Measurements from ENCODE around the gene SLC26A4.
A peak's percentile ranks its signal among the peaks of the same experiment; 100 is the strongest.

The SLC26A4 gene

GRCh38 chr7:107754642-107755041 lies 94.0 kb downstream of the SLC26A4 start:
- peaks cover 21% of the 10 kb centered on the region; the same call in 1 of the 2 replicates for H3K36me3 ChIP-seq (ENCODE audit: insufficient read depth)
- no peak overlapping the region for H3K9ac ChIP-seq
- H4K20me1 ChIP-seq (ENCODE audit: insufficient read depth) = no peaks in the 10 kb centered on the region
- H3K27me3 ChIP-seq (ENCODE audit: insufficient read depth, low read depth) = no peaks in the 10 kb centered on the region
- no peaks in the 10 kb centered on the region; the same call in 1 of the 2 replicates for H3K79me2 ChIP-seq (ENCODE audit: insufficient read depth, low read depth)
- no peak overlapping the region for H3K4me3 ChIP-seq (IDR thresholded peaks at IDR 0.05; ENCODE audit: insufficient read depth, low read depth, low read length)
- no peak overlapping the region for H3K27ac ChIP-seq
- no peaks in the 10 kb centered on the region for H3K4me1 ChIP-seq (ENCODE audit: low read depth, poor library complexity, severe bottlenecking)
- TF ChIP-seq CTCF (conservative IDR thresholded peaks at IDR 0.05; ENCODE audit: low read depth, low read length) = peak; percentile 52
- no peak overlapping the region for H2AFZ ChIP-seq (ENCODE audit: low read depth)
- H3K4me2 ChIP-seq = no peak overlapping the region

- Histone ChIP-seq H3K4me1 (ENCODE audit: low read depth, poor library complexity, severe bottlenecking) (no peaks in the 10 kb centered on the region), H3K36me3 (ENCODE audit: insufficient read depth) (peaks cover 18% of the 10 kb centered on the region; the same call in 1 of the 2 replicates), H2AFZ (ENCODE audit: low read depth) (no peak overlapping the region), H3K4me3 (IDR thresholded peaks at IDR 0.05; ENCODE audit: insufficient read depth, low read depth, low read length) (no peak overlapping the region), H3K9ac (no peak overlapping the region), H3K4me2 (no peak overlapping the region), H3K27me3 (ENCODE audit: insufficient read depth, low read depth) (no peaks in the 10 kb centered on the region), H3K27ac (no peak overlapping the region), H4K20me1 (ENCODE audit: insufficient read depth) (no peaks in the 10 kb centered on the region), H3K79me2 (ENCODE audit: insufficient read depth, low read depth) (no peaks in the 10 kb centered on the region)
- TF ChIP-seq CTCF (conservative IDR thresholded peaks at IDR 0.05; ENCODE audit: low read depth, low read length) = no peak
These were observed 98.0 kb downstream of the SLC26A4 start for GRCh38 chr7:107758667-107759066.

GRCh38 chr7:107767391-107767790 lies 106.8 kb downstream of the SLC26A4 start:
- no peak for TF ChIP-seq CTCF (conservative IDR thresholded peaks at IDR 0.05; ENCODE audit: low read depth, low read length)
- H3K4me1 ChIP-seq (ENCODE audit: low read depth, poor library complexity, severe bottlenecking) = no peaks in the 10 kb centered on the region

More at GRCh38 chr7:107767391-107767790, 106.8 kb downstream of the SLC26A4 start:
- Histone ChIP-seq H3K27me3 (ENCODE audit: insufficient read depth, low read depth) (no peaks in the 10 kb centered on the region), H3K4me2 (no peak overlapping the region), H3K36me3 (ENCODE audit: insufficient read depth) (no peaks in the 10 kb centered on the region), H3K9ac (no peak overlapping the region), H3K27ac (no peak overlapping the region), H2AFZ (ENCODE audit: low read depth) (no peak overlapping the region), H4K20me1 (ENCODE audit: insufficient read depth) (no peaks in the 10 kb centered on the region), H3K4me3 (IDR thresholded peaks at IDR 0.05; ENCODE audit: insufficient read depth, low read depth, low read length) (no peak overlapping the region), H3K79me2 (ENCODE audit: insufficient read depth, low read depth) (no peaks in the 10 kb centered on the region)

All from KMS-11 (cell line).